HepG2 (cell line): ENCODE results near the gene ARHGAP26. TPM values are rescaled to one million over a fixed set of nuclear protein-coding genes. Genes with fewer than 3 reads are reported as not detected.

Experiments used
- CREB1 ChIP-seq, 2 experiments: fragments of 450-650 bp in 1 of 2; IDR thresholded peaks; 2 replicates each; pipeline ENCODE4 v1.6.1; 2016 to 2017; ENCODE audit warnings: control low read depth in 1 of 2, mild to moderate bottlenecking in 1 of 2, missing compliant biosample characterization in 1 of 2, missing genetic modification characterization in 1 of 2
- DNMT1 ChIP-seq: sonication (generic); formaldehyde crosslinking; IDR thresholded peaks from 2 replicates; pipeline ENCODE4 v1.5.1; 2020; ENCODE audit warnings: mild to moderate bottlenecking, missing genetic modification reagents
- GATAD1 ChIP-seq: IDR thresholded peaks from 2 replicates; pipeline ENCODE4 v1.6.1; 2016; ENCODE audit warnings: missing genetic modification reagents, missing compliant biosample characterization
- GPN1 ChIP-seq: sonication (generic); formaldehyde crosslinking; IDR thresholded peaks from 2 replicates; pipeline ENCODE4 v1.5.1; 2020; ENCODE audit warnings: missing genetic modification reagents, borderline replicate concordance
- PITX1 ChIP-seq: sonication (generic); formaldehyde crosslinking; IDR thresholded peaks from 2 replicates; pipeline ENCODE4 v1.5.1; 2020; ENCODE audit warnings: mild to moderate bottlenecking, missing genetic modification reagents
- RELA ChIP-seq: sonication (generic); formaldehyde crosslinking; IDR thresholded peaks from 2 replicates; pipeline ENCODE4 v1.4.0; 2020; ENCODE audit warnings: missing genetic modification reagents
- ZNF317 ChIP-seq: sonication (generic); formaldehyde crosslinking; IDR thresholded peaks from 2 replicates; pipeline ENCODE4 v1.5.0; 2020; ENCODE audit warnings: mild to moderate bottlenecking, missing genetic modification reagents
- polyA plus RNA-seq, 8 experiments: library from polyadenylated mRNA; depleted of rRNA in 3 of 8; stranded (reverse) in 7 of 8; unstranded in 1 of 8; fragments of >200 nt; fragmentation: Illumina TruSeq in 4 of 8; extraction: Trizol in 4 of 8; gene quantifications; 2 replicates each; pipeline versions ENCODE4 v1.2.1 to v1.2.3, GENCODE V29; 2011 to 2016; ENCODE audit warnings: low read depth in 4 of 8, missing spikeins in 1 of 8, mixed read lengths in 1 of 8; ENCODE audit not compliant: insufficient read depth in 1 of 8
- total RNA-seq, 5 experiments: library from RNA; depleted of rRNA; stranded (reverse); fragments of >200 nt; fragmentation: Illumina TruSeq; extraction: Trizol; gene quantifications; 2 replicates each; pipeline ENCODE4 v1.2.3, GENCODE V29; 2016; ENCODE audit warnings: low read depth in 1 of 5
- TF ChIP-seq, protein P1 (sequence below): sonication (generic); formaldehyde crosslinking; IDR thresholded peaks from 2 replicates; pipeline ENCODE4 v1.4.0; 2020; ENCODE audit warnings: missing genetic modification reagents, borderline replicate concordance
- TF ChIP-seq, protein P2 (sequence below): sonication (generic); formaldehyde crosslinking; IDR thresholded peaks from 2 replicates; pipeline ENCODE4 v1.5.1; 2020; ENCODE audit warnings: missing genetic modification reagents, mild to moderate bottlenecking, borderline replicate concordance
- TF ChIP-seq, protein P3 (sequence below), 2 experiments: sonication (generic) in 1 of 2; formaldehyde crosslinking in 1 of 2; IDR thresholded peaks; 2 replicates each; pipeline versions ENCODE4 v1.4.0 to v1.6.1; 2018 to 2020; ENCODE audit warnings: missing genetic modification reagents in 2 of 2, borderline replicate concordance in 1 of 2, low read depth in 1 of 2, mild to moderate bottlenecking in 1 of 2, missing biosample characterization in 1 of 2
- TF ChIP-seq, protein P4 (sequence below): sonication (generic); formaldehyde crosslinking; IDR thresholded peaks from 2 replicates; pipeline ENCODE4 v1.4.0; 2020; ENCODE audit warnings: missing genetic modification reagents
- TF ChIP-seq, protein P5 (sequence below): sonication (generic); formaldehyde crosslinking; IDR thresholded peaks from 2 replicates; pipeline ENCODE4 v1.4.0; 2020; ENCODE audit warnings: missing genetic modification reagents

The ARHGAP26 gene
- total and polyA plus RNA-seq, 2 of the 13 experiments (the other 11 are each of a cell fraction or from before 2014, with no cell fraction given): 9.6 to 18.2 TPM

DNA sequence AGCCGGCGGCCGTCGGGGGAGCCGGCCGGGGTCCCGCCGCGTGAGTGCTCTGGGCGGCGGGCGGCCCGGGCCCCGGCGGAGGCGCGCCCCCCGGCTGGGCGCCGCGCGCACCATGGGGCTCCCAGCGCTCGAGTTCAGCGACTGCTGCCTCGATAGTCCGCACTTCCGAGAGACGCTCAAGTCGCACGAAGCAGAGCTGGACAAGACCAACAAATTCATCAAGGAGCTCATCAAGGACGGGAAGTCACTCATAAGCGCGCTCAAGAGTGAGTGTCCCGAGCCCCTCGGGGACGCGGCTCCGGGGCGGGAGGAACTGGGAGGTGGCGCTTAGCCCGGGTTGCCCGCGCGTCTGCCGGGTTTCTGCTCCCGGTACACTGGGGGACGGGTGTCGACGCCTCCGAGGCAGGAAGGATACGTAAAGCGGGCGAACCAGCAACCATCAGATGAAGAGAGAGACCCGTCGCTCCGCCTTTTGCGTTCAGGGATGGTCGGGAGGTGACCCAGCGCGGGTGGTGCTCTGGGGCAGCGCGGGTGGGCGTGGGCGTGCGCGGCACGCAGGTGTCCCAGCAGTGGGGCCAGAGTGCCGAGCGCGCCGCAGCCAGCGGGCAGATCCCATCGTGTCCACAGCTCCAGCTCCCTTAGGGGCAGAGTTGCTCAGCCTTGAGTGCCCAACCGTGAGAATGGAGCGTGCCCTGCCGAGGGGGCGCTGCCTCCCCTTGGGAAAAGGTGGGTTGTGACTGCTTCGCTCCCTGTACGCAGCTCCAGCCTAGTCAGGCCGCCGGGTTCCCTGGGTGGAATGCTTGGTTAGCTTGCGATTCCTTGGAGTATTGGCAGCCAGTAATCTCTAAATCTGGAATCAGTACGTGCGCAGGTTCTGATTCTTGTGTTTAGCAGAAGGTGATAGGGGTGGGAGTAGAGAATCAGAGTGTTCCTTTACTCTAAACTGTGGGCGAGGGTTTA is 753 bp downstream of the ARHGAP26 start (continued):
- TF ChIP-seq GATAD1 (CRISPR knock-in tag): no peak
- TF ChIP-seq ZNF317 (CRISPR knock-in tag): no peak
- peak; percentile 83 for TF ChIP-seq DNMT1 (CRISPR knock-in tag)
- TF ChIP-seq, protein P1, sequence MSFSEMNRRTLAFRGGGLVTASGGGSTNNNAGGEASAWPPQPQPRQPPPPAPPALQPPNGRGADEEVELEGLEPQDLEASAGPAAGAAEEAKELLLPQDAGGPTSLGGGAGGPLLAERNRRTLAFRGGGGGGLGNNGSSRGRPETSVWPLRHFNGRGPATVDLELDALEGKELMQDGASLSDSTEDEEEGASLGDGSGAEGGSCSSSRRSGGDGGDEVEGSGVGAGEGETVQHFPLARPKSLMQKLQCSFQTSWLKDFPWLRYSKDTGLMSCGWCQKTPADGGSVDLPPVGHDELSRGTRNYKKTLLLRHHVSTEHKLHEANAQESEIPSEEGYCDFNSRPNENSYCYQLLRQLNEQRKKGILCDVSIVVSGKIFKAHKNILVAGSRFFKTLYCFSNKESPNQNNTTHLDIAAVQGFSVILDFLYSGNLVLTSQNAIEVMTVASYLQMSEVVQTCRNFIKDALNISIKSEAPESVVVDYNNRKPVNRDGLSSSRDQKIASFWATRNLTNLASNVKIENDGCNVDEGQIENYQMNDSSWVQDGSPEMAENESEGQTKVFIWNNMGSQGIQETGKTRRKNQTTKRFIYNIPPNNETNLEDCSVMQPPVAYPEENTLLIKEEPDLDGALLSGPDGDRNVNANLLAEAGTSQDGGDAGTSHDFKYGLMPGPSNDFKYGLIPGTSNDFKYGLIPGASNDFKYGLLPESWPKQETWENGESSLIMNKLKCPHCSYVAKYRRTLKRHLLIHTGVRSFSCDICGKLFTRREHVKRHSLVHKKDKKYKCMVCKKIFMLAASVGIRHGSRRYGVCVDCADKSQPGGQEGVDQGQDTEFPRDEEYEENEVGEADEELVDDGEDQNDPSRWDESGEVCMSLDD (CRISPR knock-in tag): no peak
- TF ChIP-seq, protein P2, sequence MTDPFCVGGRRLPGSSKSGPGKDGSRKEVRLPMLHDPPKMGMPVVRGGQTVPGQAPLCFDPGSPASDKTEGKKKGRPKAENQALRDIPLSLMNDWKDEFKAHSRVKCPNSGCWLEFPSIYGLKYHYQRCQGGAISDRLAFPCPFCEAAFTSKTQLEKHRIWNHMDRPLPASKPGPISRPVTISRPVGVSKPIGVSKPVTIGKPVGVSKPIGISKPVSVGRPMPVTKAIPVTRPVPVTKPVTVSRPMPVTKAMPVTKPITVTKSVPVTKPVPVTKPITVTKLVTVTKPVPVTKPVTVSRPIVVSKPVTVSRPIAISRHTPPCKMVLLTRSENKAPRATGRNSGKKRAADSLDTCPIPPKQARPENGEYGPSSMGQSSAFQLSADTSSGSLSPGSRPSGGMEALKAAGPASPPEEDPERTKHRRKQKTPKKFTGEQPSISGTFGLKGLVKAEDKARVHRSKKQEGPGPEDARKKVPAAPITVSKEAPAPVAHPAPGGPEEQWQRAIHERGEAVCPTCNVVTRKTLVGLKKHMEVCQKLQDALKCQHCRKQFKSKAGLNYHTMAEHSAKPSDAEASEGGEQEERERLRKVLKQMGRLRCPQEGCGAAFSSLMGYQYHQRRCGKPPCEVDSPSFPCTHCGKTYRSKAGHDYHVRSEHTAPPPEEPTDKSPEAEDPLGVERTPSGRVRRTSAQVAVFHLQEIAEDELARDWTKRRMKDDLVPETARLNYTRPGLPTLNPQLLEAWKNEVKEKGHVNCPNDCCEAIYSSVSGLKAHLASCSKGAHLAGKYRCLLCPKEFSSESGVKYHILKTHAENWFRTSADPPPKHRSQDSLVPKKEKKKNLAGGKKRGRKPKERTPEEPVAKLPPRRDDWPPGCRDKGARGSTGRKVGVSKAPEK (CRISPR knock-in tag): peak; percentile 51; the same call in 1 of the 2 replicates
- no peak for TF ChIP-seq CREB1 (IDR thresholded peaks at IDR 0.05)
- TF ChIP-seq CREB1 (CRISPR knock-in tag; IDR thresholded peaks at IDR 0.05): no peak
- TF ChIP-seq, protein P3, sequence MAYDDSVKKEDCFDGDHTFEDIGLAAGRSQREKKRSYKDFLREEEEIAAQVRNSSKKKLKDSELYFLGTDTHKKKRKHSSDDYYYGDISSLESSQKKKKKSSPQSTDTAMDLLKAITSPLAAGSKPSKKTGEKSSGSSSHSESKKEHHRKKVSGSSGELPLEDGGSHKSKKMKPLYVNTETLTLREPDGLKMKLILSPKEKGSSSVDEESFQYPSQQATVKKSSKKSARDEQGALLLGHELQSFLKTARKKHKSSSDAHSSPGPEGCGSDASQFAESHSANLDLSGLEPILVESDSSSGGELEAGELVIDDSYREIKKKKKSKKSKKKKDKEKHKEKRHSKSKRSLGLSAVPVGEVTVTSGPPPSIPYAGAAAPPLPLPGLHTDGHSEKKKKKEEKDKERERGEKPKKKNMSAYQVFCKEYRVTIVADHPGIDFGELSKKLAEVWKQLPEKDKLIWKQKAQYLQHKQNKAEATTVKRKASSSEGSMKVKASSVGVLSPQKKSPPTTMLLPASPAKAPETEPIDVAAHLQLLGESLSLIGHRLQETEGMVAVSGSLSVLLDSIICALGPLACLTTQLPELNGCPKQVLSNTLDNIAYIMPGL (CRISPR knock-in tag; IDR thresholded peaks at IDR 0.05; ENCODE audit: borderline replicate concordance in 1 of 2, low read depth in 1 of 2): peak; percentile 77 to 92
- TF ChIP-seq RELA: no peak
- TF ChIP-seq GPN1 (CRISPR knock-in tag): no peak
- TF ChIP-seq PITX1 (CRISPR knock-in tag): no peak
- TF ChIP-seq, protein P4, sequence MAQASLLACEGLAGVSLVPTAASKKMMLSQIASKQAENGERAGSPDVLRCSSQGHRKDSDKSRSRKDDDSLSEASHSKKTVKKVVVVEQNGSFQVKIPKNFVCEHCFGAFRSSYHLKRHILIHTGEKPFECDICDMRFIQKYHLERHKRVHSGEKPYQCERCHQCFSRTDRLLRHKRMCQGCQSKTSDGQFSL (CRISPR knock-in tag): no peak
- TF ChIP-seq, protein P5, sequence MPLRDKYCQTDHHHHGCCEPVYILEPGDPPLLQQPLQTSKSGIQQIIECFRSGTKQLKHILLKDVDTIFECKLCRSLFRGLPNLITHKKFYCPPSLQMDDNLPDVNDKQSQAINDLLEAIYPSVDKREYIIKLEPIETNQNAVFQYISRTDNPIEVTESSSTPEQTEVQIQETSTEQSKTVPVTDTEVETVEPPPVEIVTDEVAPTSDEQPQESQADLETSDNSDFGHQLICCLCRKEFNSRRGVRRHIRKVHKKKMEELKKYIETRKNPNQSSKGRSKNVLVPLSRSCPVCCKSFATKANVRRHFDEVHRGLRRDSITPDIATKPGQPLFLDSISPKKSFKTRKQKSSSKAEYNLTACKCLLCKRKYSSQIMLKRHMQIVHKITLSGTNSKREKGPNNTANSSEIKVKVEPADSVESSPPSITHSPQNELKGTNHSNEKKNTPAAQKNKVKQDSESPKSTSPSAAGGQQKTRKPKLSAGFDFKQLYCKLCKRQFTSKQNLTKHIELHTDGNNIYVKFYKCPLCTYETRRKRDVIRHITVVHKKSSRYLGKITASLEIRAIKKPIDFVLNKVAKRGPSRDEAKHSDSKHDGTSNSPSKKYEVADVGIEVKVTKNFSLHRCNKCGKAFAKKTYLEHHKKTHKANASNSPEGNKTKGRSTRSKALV: peak; percentile 94
